SU-DHL-6 (cell line): ENCODE results near the gene VPS11.
"Not testable (repeated sequence)": the region's sequence is repeated elsewhere in the genome, so short reads cannot be mapped to it uniquely, and the experiment has no call there.

Source experiments
- H2AFZ ChIP-seq: fragments of 200-600 bp; sonication (generic); 2 replicates; pipeline ENCODE4 v1.6.1; 2014; ENCODE audit warnings: low read depth, mild to moderate bottlenecking, moderate library complexity, mixed read lengths, antibody characterized with exemption, low read length; ENCODE audit not compliant: severe bottlenecking
- H3F3A ChIP-seq: fragments of 200-600 bp; shearing (Covaris generic); 2 replicates; pipeline ENCODE4 v1.6.0; 2016; ENCODE audit warnings: antibody characterized with exemption, mild to moderate bottlenecking; ENCODE audit not compliant: insufficient read depth
- H3K27ac ChIP-seq: fragments of 200-600 bp; sonication (generic); 2 replicates; pipeline ENCODE4 v1.5.1; 2016; ENCODE audit warnings: low read depth, mild to moderate bottlenecking, low read length, moderate library complexity, mixed read lengths
- H3K27me3 ChIP-seq: fragments of 200-600 bp; sonication (generic), shearing (Covaris generic); 2 replicates; pipeline ENCODE4 v1.6.0; 2014; ENCODE audit warnings: mild to moderate bottlenecking, low read length
- H3K36me3 ChIP-seq: fragments of 200-600 bp; sonication (generic); 2 replicates; pipeline ENCODE4 v1.6.1; 2014; ENCODE audit warnings: mild to moderate bottlenecking, low read length, mixed read lengths
- H3K4me2 ChIP-seq: fragments of 300-600, 200-600 bp; shearing (Covaris generic), sonication (generic); 2 replicates; pipeline ENCODE4 v1.6.0; 2014; ENCODE audit warnings: low read length, low read depth, mild to moderate bottlenecking; ENCODE audit not compliant: poor library complexity, severe bottlenecking
- H3K4me3 ChIP-seq: fragments of 200-600 bp; sonication (generic); 2 replicates; pipeline ENCODE4 v1.5.1; 2014; ENCODE audit warnings: antibody characterized with exemption, low read length, mild to moderate bottlenecking, mixed read lengths; ENCODE audit not compliant: insufficient read depth, poor library complexity, severe bottlenecking
- H3K79me2 ChIP-seq: fragments of 200-600 bp; sonication (generic); 2 replicates; pipeline ENCODE4 v1.6.1; 2014; ENCODE audit warnings: mild to moderate bottlenecking, low read length, moderate library complexity; ENCODE audit not compliant: insufficient read depth
- H3K9ac ChIP-seq: fragments of 200-600 bp; sonication (generic); 2 replicates; pipeline ENCODE4 v1.7.0; 2014; ENCODE audit warnings: mild to moderate bottlenecking, low read length
- H3K9me2 ChIP-seq: fragments of 200-600 bp; sonication (generic); replicated peaks from 2 replicates; pipeline ENCODE4 v1.6.1; 2014; ENCODE audit warnings: low read length; ENCODE audit not compliant: insufficient read depth
- H3K9me3 ChIP-seq: fragments of 200-600 bp; sonication (generic); 2 replicates; pipeline ENCODE4 v1.6.1; 2014; ENCODE audit warnings: low read length, mixed read lengths; ENCODE audit not compliant: insufficient read depth
- H4K20me1 ChIP-seq: fragments of 200-600 bp; sonication (generic); 2 replicates; pipeline ENCODE4 v1.6.1; 2014; ENCODE audit warnings: low read depth, mild to moderate bottlenecking, antibody characterized with exemption, low read length, moderate library complexity, mixed read lengths
- EZH2phosphoT487 ChIP-seq: fragments of 200-600 bp; sonication (generic), shearing (Covaris generic); conservative IDR thresholded peaks from 2 replicates; pipeline ENCODE4 v1.6.1; 2018; ENCODE audit warnings: mild to moderate bottlenecking, antibody characterized with exemption, low read length, moderate library complexity, mixed read lengths
- TF ChIP-seq, protein P1 (sequence below): fragments of 200-600 bp; sonication (generic); IDR thresholded peaks from one replicate; pipeline ENCODE4 v1.5.1; 2017; ENCODE audit warnings: antibody characterized with exemption, mild to moderate bottlenecking, low read length, moderate library complexity; ENCODE audit not compliant: insufficient read depth, poor library complexity, severe bottlenecking

The VPS11 gene

DNA sequence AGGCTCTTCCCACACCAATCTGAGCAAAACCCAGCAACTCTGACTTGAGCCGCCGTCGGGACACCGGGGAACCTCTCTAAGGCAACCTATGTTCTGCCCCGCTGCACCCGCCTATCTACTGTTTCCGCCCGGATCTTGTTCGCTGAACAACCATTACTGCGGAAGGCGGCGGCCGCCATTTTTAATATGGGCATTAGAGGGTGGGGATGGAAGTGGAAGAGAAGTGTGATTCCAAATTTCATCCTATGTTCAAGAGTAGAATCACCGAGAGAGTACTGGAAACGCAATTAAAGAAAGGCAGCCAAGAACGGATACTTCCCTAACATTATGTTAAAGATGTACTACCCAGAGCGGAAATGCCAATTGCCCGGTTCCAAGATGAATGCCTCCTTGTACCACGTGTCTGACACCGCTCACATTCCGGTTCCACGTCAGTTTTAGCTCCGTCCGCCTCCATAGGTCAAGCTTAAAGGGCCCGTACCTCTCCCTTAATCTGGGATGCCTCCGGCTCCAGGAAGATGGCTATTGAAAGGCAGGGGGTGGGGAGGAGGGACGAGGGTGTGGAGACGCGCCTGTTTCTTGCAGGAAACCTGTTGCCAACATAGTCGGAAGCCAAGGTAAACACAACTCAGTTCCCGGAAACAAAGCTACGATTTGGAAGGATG lies 34.3 kb downstream of the VPS11 start, which contains the start of gene DPAGT1:
Gene DPAGT1 (minus strand): TSS at position 95 of the 665 bp plus-strand sequence. CDS start 198 bp downstream, outside the sequence.
- H3K9ac ChIP-seq, result peak within 1 kb of the TSS; percentile 93
- H3K4me3 ChIP-seq, result peak within 1 kb of the TSS; percentile 72
- H3K9me2 ChIP-seq, result no peaks in the 10 kb centered on the region
- H3F3A ChIP-seq, result peaks cover 29% of the 10 kb centered on the region
- peaks cover 7% of the 10 kb centered on the region for H3K36me3 ChIP-seq
- TF ChIP-seq, protein P1, sequence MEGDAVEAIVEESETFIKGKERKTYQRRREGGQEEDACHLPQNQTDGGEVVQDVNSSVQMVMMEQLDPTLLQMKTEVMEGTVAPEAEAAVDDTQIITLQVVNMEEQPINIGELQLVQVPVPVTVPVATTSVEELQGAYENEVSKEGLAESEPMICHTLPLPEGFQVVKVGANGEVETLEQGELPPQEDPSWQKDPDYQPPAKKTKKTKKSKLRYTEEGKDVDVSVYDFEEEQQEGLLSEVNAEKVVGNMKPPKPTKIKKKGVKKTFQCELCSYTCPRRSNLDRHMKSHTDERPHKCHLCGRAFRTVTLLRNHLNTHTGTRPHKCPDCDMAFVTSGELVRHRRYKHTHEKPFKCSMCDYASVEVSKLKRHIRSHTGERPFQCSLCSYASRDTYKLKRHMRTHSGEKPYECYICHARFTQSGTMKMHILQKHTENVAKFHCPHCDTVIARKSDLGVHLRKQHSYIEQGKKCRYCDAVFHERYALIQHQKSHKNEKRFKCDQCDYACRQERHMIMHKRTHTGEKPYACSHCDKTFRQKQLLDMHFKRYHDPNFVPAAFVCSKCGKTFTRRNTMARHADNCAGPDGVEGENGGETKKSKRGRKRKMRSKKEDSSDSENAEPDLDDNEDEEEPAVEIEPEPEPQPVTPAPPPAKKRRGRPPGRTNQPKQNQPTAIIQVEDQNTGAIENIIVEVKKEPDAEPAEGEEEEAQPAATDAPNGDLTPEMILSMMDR, result no peak
- TF ChIP-seq EZH2phosphoT487, result no peak
- no peaks in the 10 kb centered on the region for H3K9me3 ChIP-seq
- peak within 1 kb of the TSS; percentile 65 for H2AFZ ChIP-seq
- peak within 1 kb of the TSS; percentile 77 for H3K27ac ChIP-seq
- no peaks in the 10 kb centered on the region for H3K27me3 ChIP-seq
- peak within 1 kb of the TSS; percentile 83 for H3K4me2 ChIP-seq
- H3K79me2 ChIP-seq, result peaks cover 16% of the 10 kb centered on the region
- no peaks in the 10 kb centered on the region for H4K20me1 ChIP-seq

DNA sequence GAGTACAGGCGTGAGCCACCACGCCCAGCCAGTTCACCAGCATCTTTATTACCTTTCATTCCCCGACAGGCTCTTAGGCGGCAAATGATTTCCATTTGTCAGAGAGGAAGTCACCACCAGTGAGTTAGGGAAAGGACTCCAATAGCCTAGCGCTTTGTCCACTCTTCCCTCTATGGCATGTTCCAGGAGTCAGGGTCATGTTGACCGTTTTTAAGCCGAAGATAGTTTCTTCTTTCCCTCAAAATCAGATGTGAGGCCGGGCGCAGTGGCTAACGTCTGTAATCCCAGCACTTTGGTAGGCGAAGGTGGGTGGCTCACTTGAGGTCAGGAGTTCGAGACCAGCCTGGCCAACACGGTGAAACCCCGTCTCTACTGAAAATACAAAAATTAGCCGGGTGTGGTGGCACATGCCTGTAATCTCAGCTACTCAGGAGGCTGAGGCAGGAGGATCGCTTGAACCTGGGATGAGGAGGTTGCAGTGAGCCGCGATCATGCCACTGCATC lies 35.6 kb downstream of the VPS11 start:
- not testable (repeated sequence) for H3K36me3 ChIP-seq, H3K9me3 ChIP-seq, H3K9me2 ChIP-seq, H3K27me3 ChIP-seq, H3K4me3 ChIP-seq, H4K20me1 ChIP-seq, H2AFZ ChIP-seq, H3K27ac ChIP-seq
- peaks cover 20% of the 10 kb centered on the region for H3F3A ChIP-seq
- H3K9ac ChIP-seq, result peak overlapping the region; percentile 93
- peak overlapping the region; percentile 83 for H3K4me2 ChIP-seq
- peaks cover 26% of the 10 kb centered on the region for H3K79me2 ChIP-seq

- H3K4me2 ChIP-seq, result no peak overlapping the region
- no peak overlapping the region for H3K4me3 ChIP-seq
- H3K9me3 ChIP-seq, result no peaks in the 10 kb centered on the region
- TF ChIP-seq, protein P1, result no peak
- TF ChIP-seq EZH2phosphoT487, result no peak
- no peaks in the 10 kb centered on the region for H4K20me1 ChIP-seq
- no peak overlapping the region for H3K9ac ChIP-seq
- no peak overlapping the region for H2AFZ ChIP-seq
- H3K27ac ChIP-seq, result no peak overlapping the region
- no peaks in the 10 kb centered on the region for H3K9me2 ChIP-seq
- no peaks in the 10 kb centered on the region for H3K27me3 ChIP-seq
- peaks cover 14% of the 10 kb centered on the region for H3F3A ChIP-seq
- H3K36me3 ChIP-seq, result 0 out of 2 replicates have a peak, but pooled peaks cover under 1% of the 10 kb centered on the region
- peaks cover 32% of the 10 kb centered on the region for H3K79me2 ChIP-seq
Observed at GRCh38 chr11:119103793-119104192, 36.2 kb downstream of the VPS11 start.
